ENCODE results near the gene RAB39B. TPM values are rescaled to one million over a fixed set of nuclear protein-coding genes. Genes with fewer than 3 reads are reported as not detected.
"Not testable (repeated sequence)": the region's sequence is repeated elsewhere in the genome, so short reads cannot be mapped to it uniquely, and the experiment has no call there.

Gene RAB39B
- polyA plus RNA-seq, 1 experiment, result 0.26 TPM

GRCh38 chrX:155225774-155226173 lies 38.5 kb downstream of the RAB39B start:
- H3K36me3 ChIP-seq (ENCODE audit: control insufficient read depth, insufficient read depth, low read length), result no peaks in the 10 kb centered on the region; the same call in none of the 2 replicates
- ChIA-PET POLR2A (no interaction called here), CTCF (interaction anchor here (1.3 kb wide), 1 partner anchor 10 kb away, joined by 6 read pairs; the partner anchor contains the start of gene VBP1)
- no peak for DNase-seq (ENCODE audit: low read depth)
- no peaks in the 10 kb centered on the region for H3K27me3 ChIP-seq (ENCODE audit: control insufficient read depth, insufficient read depth, low read length)
- no peak overlapping the region for H3K4me3 ChIP-seq (ENCODE audit: low read depth, low read length)
- no peak for TF ChIP-seq CTCF (IDR thresholded peaks at IDR 0.05; ENCODE audit: insufficient read depth, low read depth, low read length)

DNA sequence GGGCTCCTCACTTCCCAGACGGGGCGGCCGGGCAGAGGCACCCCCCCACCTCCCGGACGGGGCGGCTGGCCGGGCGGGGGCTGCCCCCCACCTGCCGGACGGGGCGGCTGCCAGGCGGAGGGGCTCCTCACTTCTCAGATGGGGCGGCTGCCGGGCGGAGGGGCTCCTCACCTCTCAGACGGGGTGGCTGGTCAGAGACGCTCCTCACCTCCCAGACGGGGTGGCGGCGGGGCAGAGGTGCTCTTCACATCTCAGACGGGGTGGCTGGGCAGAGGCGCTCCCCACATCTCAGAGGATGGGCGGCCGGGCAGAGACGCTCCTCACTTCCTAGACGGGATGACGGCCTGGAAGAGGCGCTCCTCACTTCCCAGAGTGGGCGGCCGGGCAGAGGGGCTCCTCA lies 40.5 kb downstream of the RAB39B start:
- DNase-seq (ENCODE audit: low read depth); H3K27me3 ChIP-seq (ENCODE audit: control insufficient read depth, insufficient read depth, low read length); CTCF ChIA-PET; POLR2A ChIA-PET; H3K4me3 ChIP-seq (ENCODE audit: low read depth, low read length); H3K36me3 ChIP-seq (ENCODE audit: control insufficient read depth, insufficient read depth, low read length): not testable (repeated sequence)

DNA sequence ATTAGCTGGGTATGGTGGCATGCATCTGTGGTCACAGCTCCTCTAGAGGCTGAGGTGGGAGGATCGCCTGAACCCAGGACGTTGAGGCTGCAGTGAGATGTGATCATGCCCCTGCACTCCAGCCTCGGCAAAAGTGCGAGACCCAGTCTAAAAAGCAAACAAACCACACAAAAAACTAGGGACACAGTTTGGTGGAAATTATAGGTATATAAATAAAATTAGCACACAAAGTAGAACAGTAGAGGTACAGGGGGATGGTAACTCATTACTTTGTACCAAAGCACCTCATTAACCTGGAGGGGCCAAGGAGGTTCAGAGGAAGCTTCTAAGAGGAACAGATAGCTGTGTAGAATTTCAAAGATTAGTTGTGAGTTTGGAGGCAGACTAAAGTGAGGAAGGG lies 42.9 kb downstream of the RAB39B start:
- Histone ChIP-seq H3K36me3 (ENCODE audit: control insufficient read depth, insufficient read depth, low read length) (no peaks in the 10 kb centered on the region; the same call in 1 of the 2 replicates), H3K4me3 (ENCODE audit: low read depth, low read length) (no peak overlapping the region), H3K27me3 (ENCODE audit: control insufficient read depth, insufficient read depth, low read length) (no peaks in the 10 kb centered on the region)
- TF ChIP-seq CTCF (IDR thresholded peaks at IDR 0.05; ENCODE audit: insufficient read depth, low read depth, low read length), result no peak
- DNase-seq (ENCODE audit: low read depth), result no peak
- ChIA-PET CTCF (no interaction called here), POLR2A (no interaction called here)

- ChIA-PET CTCF (no interaction called here), POLR2A (no interaction called here)
- TF ChIP-seq CTCF (IDR thresholded peaks at IDR 0.05; ENCODE audit: insufficient read depth, low read depth, low read length), result no peak
- Histone ChIP-seq H3K4me3 (ENCODE audit: low read depth, low read length) (no peak overlapping the region), H3K27me3 (ENCODE audit: control insufficient read depth, insufficient read depth, low read length) (no peaks in the 10 kb centered on the region), H3K36me3 (ENCODE audit: control insufficient read depth, insufficient read depth, low read length) (no peaks in the 10 kb centered on the region; the same call in 1 of the 2 replicates)
- DNase-seq (ENCODE audit: low read depth), result no peak
These were observed 45.5 kb downstream of the RAB39B start for GRCh38 chrX:155218777-155219176.

GRCh38 chrX:155216940-155217440 lies 47.3 kb downstream of the RAB39B start:
- CTCF ChIA-PET, result interaction anchor here (0.8 to 1.8 kb wide), 3 partner anchors 9 to 237 kb away, joined by 3 to 6 read pairs (median 4); no protein-coding TSS in a partner anchor
- no peak for DNase-seq (ENCODE audit: low read depth)
- no peak for TF ChIP-seq CTCF (IDR thresholded peaks at IDR 0.05; ENCODE audit: insufficient read depth, low read depth, low read length)

More at GRCh38 chrX:155216940-155217440, 47.3 kb downstream of the RAB39B start:
- H3K27me3 ChIP-seq (ENCODE audit: control insufficient read depth, insufficient read depth, low read length), result no peaks in the 10 kb centered on the region
- no peaks in the 10 kb centered on the region; the same call in 1 of the 2 replicates for H3K36me3 ChIP-seq (ENCODE audit: control insufficient read depth, insufficient read depth, low read length)
- POLR2A ChIA-PET, result no interaction called here
- H3K4me3 ChIP-seq (ENCODE audit: low read depth, low read length), result peak overlapping the region; percentile 85
